GM12873 (cell line): Measurements from ENCODE around the gene IREB2.
A peak's percentile ranks its signal among the peaks of the same experiment; 100 is the strongest.

Experiments used
- CTCF ChIP-seq: IDR thresholded peaks from 2 replicates; pipeline ENCODE4 v1.5.1; 2012; ENCODE audit warnings: low read depth, mild to moderate bottlenecking, moderate library complexity, low read length, control low read depth; ENCODE audit not compliant: insufficient read depth; ENCODE audit errors: missing control alignments

The IREB2 gene

GRCh38 chr15:78391781-78392180 is 46.2 kb upstream of the IREB2 start:
- TF ChIP-seq CTCF, result no peak

DNA sequence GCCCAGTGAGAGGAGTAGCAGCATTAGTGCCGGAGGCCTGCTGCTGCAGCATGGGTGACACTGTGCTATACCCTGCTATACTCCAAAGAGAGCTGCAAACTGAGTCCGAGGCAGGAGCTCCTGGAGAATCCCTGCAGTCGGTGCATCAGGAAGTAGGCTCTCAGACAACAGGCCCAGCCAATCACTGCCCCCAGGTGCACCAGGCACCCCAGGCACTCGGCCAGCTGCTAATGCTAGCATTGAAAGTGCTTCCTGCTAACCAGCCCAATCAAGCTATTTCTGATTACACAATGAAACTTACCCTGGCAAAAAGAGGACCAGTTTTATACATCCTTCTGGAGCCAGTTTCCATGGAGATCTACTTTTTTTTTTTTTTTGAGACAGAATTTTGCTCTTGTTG is 45.6 kb upstream of the IREB2 start:
- TF ChIP-seq CTCF, result no peak

DNA sequence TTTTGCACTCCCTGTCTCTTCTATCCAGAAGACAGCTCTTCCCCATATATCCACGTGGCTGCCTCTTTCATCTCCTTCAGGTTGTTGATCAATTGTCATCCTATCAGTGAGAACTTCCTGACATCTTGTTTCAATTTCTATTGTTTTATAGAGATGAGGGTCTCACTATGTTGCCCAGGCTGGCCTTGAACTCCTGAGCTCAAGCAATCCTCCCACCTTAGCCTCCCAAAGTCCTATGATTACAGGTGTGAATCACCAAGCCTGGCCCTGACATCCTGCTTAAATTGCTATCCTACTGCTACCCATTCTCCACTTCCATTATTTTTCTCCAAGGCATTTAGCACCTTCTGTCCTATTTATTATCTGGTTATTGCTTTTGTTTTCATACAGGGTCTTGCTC is 44.9 kb upstream of the IREB2 start:
- TF ChIP-seq CTCF, result no peak

GRCh38 chr15:78394026-78394425 is 44.0 kb upstream of the IREB2 start:
- TF ChIP-seq CTCF, result no peak

DNA sequence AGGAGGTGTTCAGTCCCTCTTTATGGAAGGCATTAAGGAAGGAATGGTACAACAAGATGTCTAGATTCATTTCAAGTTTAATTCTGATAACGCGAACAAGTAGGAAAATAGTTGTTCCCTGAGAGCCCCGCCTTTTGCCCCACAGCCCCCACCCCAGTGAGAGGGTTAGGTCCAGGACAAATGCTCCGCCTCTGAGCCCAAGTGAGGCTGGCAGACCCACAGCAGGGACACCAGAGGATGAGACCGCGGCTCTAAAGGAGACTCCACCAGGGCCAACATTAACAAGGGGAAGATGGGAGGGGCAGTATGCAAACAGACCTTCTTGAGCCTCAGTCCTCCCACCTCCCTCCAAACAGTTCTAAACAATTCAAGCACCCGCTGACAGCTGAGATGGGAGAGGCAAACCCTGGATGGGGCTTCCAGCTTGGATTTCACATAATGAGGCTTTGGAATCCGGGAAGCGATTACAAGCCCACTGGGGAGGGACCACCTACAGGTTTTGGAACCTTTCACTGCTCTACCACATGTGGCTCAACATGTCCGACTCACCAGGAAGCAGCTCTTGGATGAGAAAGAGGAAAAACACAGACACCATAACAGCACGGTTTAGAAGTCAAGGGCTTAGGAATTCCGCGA is 42.9 kb upstream of the IREB2 start:
- no peak for TF ChIP-seq CTCF

DNA sequence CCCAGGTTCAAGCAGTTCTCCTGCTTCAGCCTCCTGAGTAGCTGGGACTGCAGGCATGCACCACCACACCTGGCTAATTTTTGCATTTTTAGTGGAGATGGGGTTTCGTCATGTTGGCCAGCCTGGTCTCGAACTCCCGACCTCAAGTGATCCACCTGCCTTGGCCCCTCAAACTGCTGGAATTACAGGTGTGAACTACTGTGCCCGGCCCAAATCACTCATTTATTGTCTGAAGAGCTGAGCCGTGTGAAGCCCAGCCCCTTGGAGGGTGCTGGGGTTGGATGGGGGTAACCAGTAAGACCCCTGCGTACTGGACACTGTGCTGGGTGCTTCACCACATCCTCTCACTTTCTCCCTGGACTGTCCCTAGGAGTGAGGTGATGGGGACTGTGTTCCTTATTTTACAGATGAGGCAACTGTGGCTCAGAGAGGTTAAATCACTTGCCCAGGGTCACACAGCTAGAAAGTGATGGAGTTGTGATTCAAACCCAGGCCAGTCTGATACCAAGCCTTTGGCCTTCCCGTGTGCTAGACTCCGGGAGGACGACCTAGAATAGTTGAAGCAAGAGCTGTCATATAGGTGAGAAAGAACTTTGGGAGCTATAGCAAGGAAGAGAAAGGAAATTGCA is 41.7 kb upstream of the IREB2 start:
- no peak for TF ChIP-seq CTCF

DNA sequence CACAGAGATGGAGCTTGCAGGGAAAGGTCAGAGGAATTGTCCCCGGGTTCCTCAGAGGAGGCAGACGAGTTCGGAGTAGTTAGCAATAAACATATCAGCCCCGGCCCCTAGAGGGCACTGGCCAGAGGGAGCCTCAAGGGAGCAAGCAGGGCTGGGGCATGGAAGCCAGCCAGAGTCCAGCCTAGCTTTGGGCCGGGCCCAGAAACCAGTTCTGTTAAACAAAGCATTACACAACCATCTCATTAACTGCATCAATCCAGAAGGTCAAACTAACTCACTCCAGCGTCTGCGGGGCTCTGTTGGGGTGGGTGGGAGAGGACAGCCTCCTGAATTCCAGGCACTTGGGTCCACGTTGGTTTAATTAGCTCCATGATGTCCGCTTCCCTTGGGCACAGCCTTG is 41.0 kb upstream of the IREB2 start:
- TF ChIP-seq CTCF, result peak; percentile 35
